Mesodermal cell (in vitro differentiated cells): ENCODE measurements around the gene IL24. TPM values are rescaled to one million over a fixed set of nuclear protein-coding genes. Genes with fewer than 3 reads are reported as not detected.
"Not testable (repeated sequence)": the region's sequence is repeated elsewhere in the genome, so short reads cannot be mapped to it uniquely, and the experiment has no call there.

Experiments
- H3K27ac ChIP-seq: 2 replicates; pipeline ENCODE4 v1.7.0; 2013; ENCODE audit warnings: mild to moderate bottlenecking, low read depth, low read length, moderate library complexity; ENCODE audit not compliant: severe bottlenecking
- H3K36me3 ChIP-seq: 2 replicates; pipeline ENCODE4 v1.7.1; 2013; ENCODE audit warnings: mild to moderate bottlenecking, low read length, moderate library complexity; ENCODE audit not compliant: control insufficient read depth, insufficient read depth
- H3K4me1 ChIP-seq: one replicate; pipeline ENCODE4 v1.7.1; 2013; ENCODE audit warnings: mild to moderate bottlenecking, low read length; ENCODE audit not compliant: insufficient read depth, control insufficient read depth, poor library complexity, severe bottlenecking
- H3K4me3 ChIP-seq: 2 replicates; pipeline ENCODE4 v1.7.0; 2013; ENCODE audit warnings: low read length, control low read depth, mild to moderate bottlenecking; ENCODE audit not compliant: insufficient read depth, poor library complexity, severe bottlenecking; ENCODE audit errors: extremely low read depth
- H3K9me3 ChIP-seq: 2 replicates; pipeline ENCODE4 v1.7.1; 2013; ENCODE audit warnings: mild to moderate bottlenecking, low read length, moderate library complexity; ENCODE audit not compliant: control insufficient read depth
- WGBS, 2 experiments: methylation state at CpG; one replicate each; pipeline ENCODE4 v1.1.5; 2013; ENCODE audit warnings: missing lambda C conversion rate in 2 of 2; ENCODE audit not compliant: insufficient coverage in 2 of 2; 5-methylcytosine and 5-hydroxymethylcytosine counted together
- polyA plus RNA-seq, 2 experiments: library from polyadenylated mRNA; stranded (reverse); fragments of 50-300 nt; gene quantifications; one replicate each; pipeline ENCODE4 v1.2.3, GENCODE V29; 2013

The IL24 gene
- polyA plus RNA-seq (2013, experiment 1 of 2) = not detected
- polyA plus RNA-seq (2013, experiment 2 of 2) = not detected

DNA sequence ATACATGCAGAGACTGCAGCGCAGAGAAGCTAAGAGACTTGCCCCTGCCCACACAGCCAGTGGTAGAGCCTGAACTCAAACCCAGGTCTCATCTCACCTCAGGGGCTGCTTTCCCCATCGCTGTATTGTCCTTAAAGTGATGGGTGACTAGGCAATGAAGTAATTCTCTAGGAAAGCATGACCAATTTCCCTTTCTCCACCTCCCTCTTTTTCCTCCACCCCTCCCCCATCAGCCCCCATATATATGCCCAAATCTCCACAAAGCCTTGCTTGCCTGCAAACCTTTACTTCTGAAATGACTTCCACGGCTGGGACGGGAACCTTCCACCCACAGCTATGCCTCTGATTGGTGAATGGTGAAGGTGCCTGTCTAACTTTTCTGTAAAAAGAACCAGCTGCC lies at the start of gene IL24:
IL24 (plus strand) TSS at position 269 of the 400 bp plus-strand sequence. CDS start 390 bp downstream, outside the sequence.
- Histone ChIP-seq H3K36me3 (no peaks in the 10 kb centered on the region), H3K9me3 (no peaks in the 10 kb centered on the region), H3K4me3 (no peak within 1 kb of the TSS), H3K27ac (no peak within 1 kb of the TSS), H3K4me1 (peaks cover 23% of the 10 kb centered on the region)
- WGBS, 2 experiments = 100% methylated on average over 1 of the region's 4 CpGs; no CpG with 5 or more reads in 1 of the 2 experiments

DNA sequence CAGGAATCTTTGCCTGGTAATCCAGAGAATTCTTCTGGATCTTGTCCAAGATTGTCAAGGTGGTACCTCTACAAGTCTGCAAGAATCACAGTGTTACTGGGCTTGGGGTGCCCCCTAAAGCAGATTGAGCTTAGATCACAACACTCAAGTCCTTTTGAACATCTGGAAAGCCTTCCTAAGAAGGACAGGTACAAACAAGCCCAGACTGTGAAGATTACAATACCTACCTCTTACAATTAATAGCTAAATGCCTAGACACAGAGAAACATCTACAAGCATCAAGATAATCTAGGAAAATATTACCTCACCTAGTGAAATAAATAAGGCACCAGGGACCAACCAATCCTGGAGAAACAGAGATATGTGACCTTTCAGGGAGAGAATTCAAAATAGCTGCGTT lies 49.3 kb upstream of the IL24 start:
- H3K36me3 ChIP-seq = no peaks in the 10 kb centered on the region
- no peaks in the 10 kb centered on the region for H3K4me1 ChIP-seq
- WGBS, 2 experiments = no CpG with 5 or more reads among the region's 1 CpG
- no peak overlapping the region for H3K4me3 ChIP-seq
- peaks cover 2% of the 10 kb centered on the region for H3K9me3 ChIP-seq
- no peak overlapping the region for H3K27ac ChIP-seq

GRCh38 chr1:206850401-206850800 lies 46.8 kb upstream of the IL24 start:
- no CpG with 5 or more reads among the region's 2 CpGs for WGBS, 2 experiments
- peaks cover 2% of the 10 kb centered on the region for H3K9me3 ChIP-seq
- H3K27ac ChIP-seq = no peak overlapping the region
- H3K4me3 ChIP-seq = no peak overlapping the region
- no peaks in the 10 kb centered on the region for H3K4me1 ChIP-seq
- no peaks in the 10 kb centered on the region for H3K36me3 ChIP-seq

- Histone ChIP-seq H3K4me3 (no peak overlapping the region), H3K27ac (no peak overlapping the region), H3K36me3 (no peaks in the 10 kb centered on the region), H3K9me3 (peaks cover 2% of the 10 kb centered on the region), H3K4me1 (no peaks in the 10 kb centered on the region)
- WGBS, 2 experiments = 71 to 94% methylated on average over 1 to 2 of the region's 5 CpGs
Measured at GRCh38 chr1:206851341-206852010, 45.8 kb upstream of the IL24 start.

DNA sequence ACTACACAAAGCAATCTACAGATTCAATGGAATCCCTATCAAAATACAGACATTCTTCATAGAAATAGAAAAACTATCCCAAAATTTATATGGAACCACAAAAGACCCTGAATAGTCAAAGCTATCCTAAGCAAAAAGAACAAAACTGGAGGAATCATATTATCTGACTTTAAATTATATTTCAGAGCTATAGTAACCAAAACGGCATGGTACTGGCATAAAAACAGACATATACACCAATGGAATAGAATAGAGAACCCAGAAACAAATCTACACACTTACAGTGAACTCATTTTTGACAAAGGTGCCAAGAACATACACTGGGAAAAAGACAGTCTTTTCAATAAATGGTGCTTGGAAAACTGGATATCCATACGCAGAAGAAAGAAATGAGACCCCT lies 44.6 kb upstream of the IL24 start:
- WGBS, 2 experiments = no CpG with 5 or more reads among the region's 2 CpGs
- H3K36me3 ChIP-seq, H3K4me1 ChIP-seq, H3K4me3 ChIP-seq, H3K27ac ChIP-seq, H3K9me3 ChIP-seq: not testable (repeated sequence)

- H3K36me3 ChIP-seq, H3K9me3 ChIP-seq, H3K4me1 ChIP-seq, H3K27ac ChIP-seq, H3K4me3 ChIP-seq: not testable (repeated sequence)
Measured at GRCh38 chr1:206853696-206854095, 43.5 kb upstream of the IL24 start.

- H3K27ac ChIP-seq = no peak overlapping the region
- H3K4me3 ChIP-seq = no peak overlapping the region
- peaks cover 2% of the 10 kb centered on the region for H3K9me3 ChIP-seq
- 75 to 83% methylated on average over 1 to 2 of the region's 3 CpGs for WGBS, 2 experiments
- H3K36me3 ChIP-seq = no peaks in the 10 kb centered on the region
- peaks cover 5% of the 10 kb centered on the region for H3K4me1 ChIP-seq
Measured at GRCh38 chr1:206854401-206855129, 42.7 kb upstream of the IL24 start.

DNA sequence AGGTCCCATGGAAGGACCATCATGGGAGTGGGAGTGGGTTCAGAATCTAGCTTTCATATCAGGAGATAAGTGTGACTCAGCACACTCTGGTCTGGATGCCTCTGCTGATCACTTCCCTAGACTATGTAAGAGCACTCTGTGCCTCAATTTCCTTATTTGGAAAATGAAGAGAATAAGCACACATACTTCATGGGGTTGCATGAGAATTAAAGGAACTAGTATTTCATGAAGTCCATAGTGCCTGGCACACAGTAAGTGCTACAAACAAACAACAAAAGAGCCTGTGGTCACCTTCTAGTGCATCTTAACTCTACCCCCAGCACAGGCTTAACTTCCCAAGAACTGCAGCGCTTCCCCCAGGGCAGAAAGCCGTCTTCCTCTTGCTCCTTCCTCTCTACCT lies 41.4 kb upstream of the IL24 start:
- H3K4me3 ChIP-seq = no peak overlapping the region
- H3K36me3 ChIP-seq = no peaks in the 10 kb centered on the region
- H3K9me3 ChIP-seq = peaks cover 2% of the 10 kb centered on the region
- H3K4me1 ChIP-seq = peaks cover 5% of the 10 kb centered on the region
- H3K27ac ChIP-seq = no peak overlapping the region
- 92 to 100% methylated on average over 2 of the region's 2 CpGs for WGBS, 2 experiments

GRCh38 chr1:206856674-206857464 lies 40.4 kb upstream of the IL24 start:
- 92% methylated on average over 4 of the region's 5 CpGs for WGBS, 2 experiments
- H3K4me1 ChIP-seq = peaks cover 5% of the 10 kb centered on the region
- no peaks in the 10 kb centered on the region for H3K36me3 ChIP-seq
- no peak overlapping the region for H3K27ac ChIP-seq
- no peak overlapping the region for H3K4me3 ChIP-seq
- H3K9me3 ChIP-seq = peaks cover 2% of the 10 kb centered on the region

GRCh38 chr1:206859082-206859521 lies 38.1 kb upstream of the IL24 start:
- Histone ChIP-seq H3K9me3 (no peaks in the 10 kb centered on the region), H3K4me3 (no peak overlapping the region)
- 88 to 95% methylated on average over 5 of the region's 5 CpGs for whole genome bisulfite sequencing, 2 experiments

More at GRCh38 chr1:206859082-206859521, 38.1 kb upstream of the IL24 start:
- no peaks in the 10 kb centered on the region for H3K36me3 ChIP-seq
- no peak overlapping the region for H3K27ac ChIP-seq
- peaks cover 5% of the 10 kb centered on the region for H3K4me1 ChIP-seq
